GM12801 (cell line): Measurements from ENCODE around the gene COL8A1.

Experiments used
- TF ChIP-seq, protein P1 (sequence below): IDR thresholded peaks from one replicate; pipeline ENCODE4 v1.5.1; 2011; ENCODE audit warnings: control low read depth; ENCODE audit not compliant: insufficient read length; ENCODE audit errors: extremely low read depth

COL8A1 gene

DNA sequence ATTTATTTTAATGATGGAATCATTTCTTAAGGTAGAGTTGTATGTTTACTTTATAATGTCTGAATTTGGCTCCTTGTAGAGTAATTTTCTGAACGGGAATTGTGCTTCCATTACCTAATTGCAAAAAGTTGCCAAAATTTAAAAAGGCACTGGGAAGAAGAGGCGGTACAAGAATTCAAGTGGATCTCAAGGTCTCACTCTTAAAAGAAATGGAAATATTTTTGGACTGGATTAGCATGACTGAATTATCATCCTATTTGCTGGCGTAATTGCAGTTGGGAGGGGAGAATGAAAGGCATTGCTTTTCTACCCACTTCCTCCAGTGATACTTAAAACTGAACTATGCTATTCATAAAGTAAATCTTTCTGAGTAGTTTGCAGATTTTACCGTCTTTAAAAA is 46.2 kb downstream of the COL8A1 start:
- TF ChIP-seq, protein P1, sequence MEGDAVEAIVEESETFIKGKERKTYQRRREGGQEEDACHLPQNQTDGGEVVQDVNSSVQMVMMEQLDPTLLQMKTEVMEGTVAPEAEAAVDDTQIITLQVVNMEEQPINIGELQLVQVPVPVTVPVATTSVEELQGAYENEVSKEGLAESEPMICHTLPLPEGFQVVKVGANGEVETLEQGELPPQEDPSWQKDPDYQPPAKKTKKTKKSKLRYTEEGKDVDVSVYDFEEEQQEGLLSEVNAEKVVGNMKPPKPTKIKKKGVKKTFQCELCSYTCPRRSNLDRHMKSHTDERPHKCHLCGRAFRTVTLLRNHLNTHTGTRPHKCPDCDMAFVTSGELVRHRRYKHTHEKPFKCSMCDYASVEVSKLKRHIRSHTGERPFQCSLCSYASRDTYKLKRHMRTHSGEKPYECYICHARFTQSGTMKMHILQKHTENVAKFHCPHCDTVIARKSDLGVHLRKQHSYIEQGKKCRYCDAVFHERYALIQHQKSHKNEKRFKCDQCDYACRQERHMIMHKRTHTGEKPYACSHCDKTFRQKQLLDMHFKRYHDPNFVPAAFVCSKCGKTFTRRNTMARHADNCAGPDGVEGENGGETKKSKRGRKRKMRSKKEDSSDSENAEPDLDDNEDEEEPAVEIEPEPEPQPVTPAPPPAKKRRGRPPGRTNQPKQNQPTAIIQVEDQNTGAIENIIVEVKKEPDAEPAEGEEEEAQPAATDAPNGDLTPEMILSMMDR = no peak

DNA sequence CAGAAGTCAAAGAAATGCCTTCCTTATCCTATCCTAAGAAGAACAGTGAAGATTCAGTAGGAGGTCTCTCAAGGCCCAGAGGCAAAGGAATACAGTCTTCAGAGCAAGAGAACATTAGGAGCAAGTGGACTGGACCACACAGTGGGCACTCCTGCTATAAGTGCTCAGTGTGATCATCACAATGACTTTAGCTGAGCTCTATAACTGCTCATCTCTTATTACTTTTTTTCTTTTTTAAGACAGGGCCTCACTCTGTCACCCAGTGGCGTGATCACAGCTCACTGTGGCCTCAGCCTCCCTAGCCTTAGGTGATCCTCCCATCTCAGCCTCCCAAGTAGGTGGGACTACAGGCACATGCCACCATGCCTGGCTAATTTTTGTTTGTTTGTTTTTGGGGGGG is 48.1 kb downstream of the COL8A1 start:
- TF ChIP-seq, protein P1 = no peak

DNA sequence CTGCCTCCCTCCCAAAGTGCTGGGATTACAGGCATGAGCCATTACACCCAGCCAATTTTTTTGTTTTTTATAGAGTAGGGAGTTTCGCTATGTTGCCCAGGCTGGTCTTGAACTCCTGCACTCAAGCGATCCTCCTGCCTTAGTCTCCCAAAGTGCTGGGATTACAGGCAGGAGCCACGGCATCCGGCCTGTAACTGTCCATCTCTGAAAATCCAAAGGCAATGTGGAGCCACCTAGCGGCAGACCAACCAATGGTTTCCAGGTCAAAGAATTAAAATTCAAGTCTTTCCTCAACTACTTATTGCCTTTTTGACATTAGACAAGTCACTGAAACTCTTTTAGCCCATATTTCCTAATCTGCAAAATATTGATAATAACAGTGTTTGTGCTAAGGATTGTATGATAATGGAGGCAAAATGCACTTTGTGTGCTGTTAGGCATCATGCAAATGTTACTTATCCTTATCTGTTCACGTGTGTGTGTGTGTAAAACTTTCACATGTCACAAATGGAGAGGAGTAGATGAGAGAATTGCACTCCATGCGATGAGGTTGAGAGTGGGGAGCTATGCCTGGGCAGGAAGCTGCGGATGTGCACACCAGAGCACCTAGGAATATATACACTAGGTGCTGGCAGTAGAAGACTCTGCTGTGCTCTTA is 48.7 kb downstream of the COL8A1 start:
- TF ChIP-seq, protein P1 = no peak

DNA sequence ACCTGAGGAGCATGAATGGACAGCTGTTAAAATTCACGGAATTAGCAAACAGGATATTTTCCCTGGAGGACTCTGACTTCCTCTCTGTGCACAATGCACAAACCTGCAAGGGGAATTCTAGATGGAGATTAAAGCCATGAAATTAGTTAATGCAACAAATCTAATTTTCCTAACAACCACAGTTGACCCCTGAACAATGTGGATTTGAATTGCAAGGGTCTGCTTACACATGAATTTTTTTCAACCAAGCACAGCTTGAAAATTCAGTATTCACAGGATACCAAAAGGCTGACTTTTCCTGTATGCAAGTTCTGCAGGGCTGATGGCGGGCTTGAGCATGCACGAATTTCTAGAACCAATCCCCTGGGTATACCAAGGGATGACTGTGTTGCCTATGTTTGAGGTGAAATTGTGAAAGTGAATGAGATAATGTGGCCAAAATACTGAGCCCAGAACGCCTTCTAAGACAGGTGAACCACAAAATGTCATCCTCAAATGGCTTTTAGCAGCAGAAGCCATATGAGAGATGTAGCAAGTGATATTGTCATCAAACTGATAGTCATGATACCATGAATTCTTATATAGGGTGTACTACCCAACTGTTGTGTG is 52.5 kb downstream of the COL8A1 start:
- TF ChIP-seq, protein P1 = no peak

GRCh38 chr3:99693636-99694035 is 55.2 kb downstream of the COL8A1 start:
- TF ChIP-seq, protein P1 = no peak

- TF ChIP-seq, protein P1 = no peak
Observed at GRCh38 chr3:99696497-99696896, 58.1 kb downstream of the COL8A1 start.

DNA sequence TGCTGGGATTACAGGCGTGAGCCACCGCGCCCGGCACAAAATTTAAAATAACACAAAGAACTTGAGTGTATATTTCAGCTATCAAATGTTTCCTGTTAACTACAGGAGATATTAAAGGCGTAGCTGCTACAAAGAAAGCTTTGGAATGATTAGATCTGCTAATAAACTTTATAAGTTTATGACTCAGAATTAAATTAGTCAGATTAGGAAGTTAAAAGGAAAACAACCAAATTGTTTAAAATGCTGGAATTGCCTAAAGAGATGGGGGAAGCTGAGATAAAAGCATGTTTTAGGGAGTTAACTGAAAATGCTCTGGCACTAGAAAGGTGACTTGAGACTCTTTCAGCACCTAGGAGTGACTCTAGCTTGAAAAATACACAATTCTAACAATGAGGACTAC is 58.9 kb downstream of the COL8A1 start:
- TF ChIP-seq, protein P1 = no peak
